HepG2 (cell line): Measurements from ENCODE around the gene AGTRAP. TPM values are rescaled to one million over a fixed set of nuclear protein-coding genes. Genes with fewer than 3 reads are reported as not detected.

ENCODE experiments used
- ATAC-seq: fragments of 200-7000 bp; cut with Tn5 transposase; 3 replicates; pipeline ENCODE4 v1.9.1; 2020; ENCODE audit warnings: mild to moderate bottlenecking, moderate library complexity
- BruUV-seq: library from RNA; stranded (reverse); fragments of 400-500 nt; replicated peaks from 2 replicates; lab custom pipeline; 2021; lab: Mats Ljungman, UMichigan
- CTCF ChIA-PET: fragments of 300-600 bp; formaldehyde crosslinking; extraction: SDS; loops from one replicate; lab custom pipeline; 2021; ENCODE audit warnings: low total read pairs, inconsistent platforms, low intra/inter-chr PET ratio; lab: Yijun Ruan, JAX
- POLR2A ChIA-PET: fragments of 350-600 bp; sonication (Branson Sonifier 250); formaldehyde crosslinking; loops from one replicate; lab custom pipeline; 2020; ENCODE audit warnings: antibody characterized with exemption, inconsistent platforms; lab: Yijun Ruan, JAX
- DNase-seq: peaks from one replicate; pipeline ENCODE4 v3.0.0-alpha.2; 2015; ENCODE audit warnings: low spot score
- FAIRE-seq: peaks from 3 replicates; lab custom pipeline; 2011; peaks lifted over from hg19 to GRCh38; lab: Jason Lieb, UNC
- H2AFZ ChIP-seq: one replicate; pipeline ENCODE4 v1.6.1; 2011; ENCODE audit warnings: low read length, inconsistent platforms
- H3K27ac ChIP-seq: fragments of 300-600 bp; 3 replicates; pipeline ENCODE4 v1.8.0; 2011; ENCODE audit warnings: mixed run types, mild to moderate bottlenecking, mixed read lengths, low read length, inconsistent platforms; ENCODE audit not compliant: insufficient read depth; ENCODE audit errors: extremely low read length
- H3K27me3 ChIP-seq, 2 experiments: fragments of 200-600 bp in 1 of 2; 2 replicates in 1 of 2; 3 replicates in 1 of 2; pipeline versions ENCODE4 v1.6.0 to v1.8.0; 2011; ENCODE audit warnings: low read length in 2 of 2, mild to moderate bottlenecking in 2 of 2, moderate library complexity in 2 of 2, inconsistent platforms in 1 of 2; ENCODE audit not compliant: insufficient read depth in 2 of 2, control insufficient read depth in 1 of 2
- H3K36me3 ChIP-seq, 2 experiments: fragments of 200-600 bp in 1 of 2; replicated peaks in 1 of 2; 2 replicates in 1 of 2; 3 replicates in 1 of 2; pipeline versions ENCODE4 v1.5.1 to v1.8.0; 2011; ENCODE audit warnings: low read length in 2 of 2, inconsistent platforms in 1 of 2; ENCODE audit not compliant: insufficient read depth in 2 of 2, control insufficient read depth in 1 of 2
- H3K4me1 ChIP-seq: 2 replicates; pipeline ENCODE4 v1.5.1; 2012; ENCODE audit warnings: low read length, inconsistent platforms; ENCODE audit not compliant: insufficient read depth
- H3K4me2 ChIP-seq: 2 replicates; pipeline ENCODE4 v1.6.0; 2011; ENCODE audit warnings: low read depth, low read length, inconsistent platforms
- H3K4me3 ChIP-seq, 3 experiments: fragments of 200-600 bp in 1 of 3; sonication (generic), shearing (Covaris generic) in 1 of 3; replicated peaks in 1 of 3; 2 replicates each; pipeline ENCODE4 v1.5.1; 2011 to 2016; ENCODE audit warnings: low read length in 3 of 3, inconsistent platforms in 2 of 3, low read depth in 2 of 3, mild to moderate bottlenecking in 2 of 3, control low read depth in 1 of 3, mixed read lengths in 1 of 3; ENCODE audit not compliant: insufficient read depth in 1 of 3
- H3K79me2 ChIP-seq: one replicate; pipeline ENCODE4 v1.6.1; 2011; ENCODE audit warnings: low read length, inconsistent platforms; ENCODE audit not compliant: insufficient read depth
- H3K9ac ChIP-seq: 2 replicates; pipeline ENCODE4 v1.6.0; 2011; ENCODE audit warnings: mild to moderate bottlenecking, low read depth, low read length, inconsistent platforms; ENCODE audit not compliant: insufficient read depth
- H3K9me3 ChIP-seq: 2 replicates; pipeline ENCODE4 v1.5.1; 2012; ENCODE audit warnings: mild to moderate bottlenecking, low read length
- H4K20me1 ChIP-seq: 2 replicates; pipeline ENCODE4 v1.6.0; 2011; ENCODE audit warnings: inconsistent platforms, mild to moderate bottlenecking, low read length, moderate library complexity; ENCODE audit not compliant: insufficient read depth
- CBX1 ChIP-seq: IDR thresholded peaks from one replicate; pipeline ENCODE4 v1.6.1; 2016; ENCODE audit warnings: antibody characterized with exemption, low read depth
- CBX5 ChIP-seq: sonication (generic); formaldehyde crosslinking; IDR thresholded peaks from 2 replicates; pipeline ENCODE4 v1.4.0; 2020; ENCODE audit warnings: missing genetic modification reagents, borderline replicate concordance
- CEBPB ChIP-seq: IDR thresholded peaks from 2 replicates; pipeline ENCODE4 v1.6.1; 2011; ENCODE audit warnings: low read depth, low read length, improper control_type of control experiment, borderline replicate concordance
- DNMT3B ChIP-seq: conservative IDR thresholded peaks from 2 replicates; pipeline ENCODE4 v1.6.1; 2016; ENCODE audit warnings: missing biosample characterization, control low read depth
- MAFK ChIP-seq, 2 experiments: IDR thresholded peaks in 1 of 2; conservative IDR thresholded peaks in 1 of 2; 2 replicates each; pipeline ENCODE4 v1.6.1; 2011; ENCODE audit warnings: improper control_type of control experiment in 2 of 2, low read length in 2 of 2
- SIN3A ChIP-seq: IDR thresholded peaks from 2 replicates; pipeline ENCODE4 v1.6.1; 2011; ENCODE audit warnings: low read depth, mild to moderate bottlenecking, control low read depth, low read length, borderline replicate concordance
- SRSF1 ChIP-seq: fragments of 200-400 bp; formaldehyde crosslinking; optimal IDR thresholded peaks from 2 replicates; pipeline ENCODE3; 2017; ENCODE audit warnings: mild to moderate bottlenecking, low read depth, low read length, moderate library complexity
- ZNF121 ChIP-seq: sonication (generic); formaldehyde crosslinking; IDR thresholded peaks from 2 replicates; pipeline ENCODE4 v1.5.0; 2020; ENCODE audit warnings: mild to moderate bottlenecking, missing genetic modification reagents
- ZNF230 ChIP-seq: sonication (generic); formaldehyde crosslinking; IDR thresholded peaks from 2 replicates; pipeline ENCODE4 v1.4.0; 2020; ENCODE audit warnings: mild to moderate bottlenecking, missing genetic modification reagents
- ZNF296 ChIP-seq: sonication (generic); formaldehyde crosslinking; conservative IDR thresholded peaks from 2 replicates; pipeline ENCODE4 v1.5.0; 2020; ENCODE audit warnings: mild to moderate bottlenecking, missing genetic modification reagents
- WGBS: methylation state at CpG from one replicate; pipeline ENCODE4 v1.1.6; 2017; ENCODE audit warnings: low lambda C conversion rate; 5-methylcytosine and 5-hydroxymethylcytosine counted together
- in situ Hi-C: cut with HindIII; loops from 2 replicates; pipeline ENCODE4 v1.10.0; 2017; ENCODE audit warnings: low pct_unique_long_range_greater_than_20kb; ENCODE audit not compliant: extremely low pct_ligation_motif_present
- intact Hi-C: fragments of 100-400 bp; cut with micrococcal nuclease; formaldehyde crosslinking; loops from one replicate; pipeline ENCODE4 v1.10.0; 2022; ENCODE audit not compliant: unreplicated experiment
- polyA plus RNA-seq, 8 experiments: library from polyadenylated mRNA; depleted of rRNA in 3 of 8; stranded (reverse) in 7 of 8; unstranded in 1 of 8; fragments of >200 nt; fragmentation: Illumina TruSeq in 4 of 8; extraction: Trizol in 4 of 8; gene quantifications; 2 replicates each; pipeline versions ENCODE4 v1.2.1 to v1.2.3, GENCODE V29; 2011 to 2016; ENCODE audit warnings: low read depth in 4 of 8, missing spikeins in 1 of 8, mixed read lengths in 1 of 8; ENCODE audit not compliant: insufficient read depth in 1 of 8
- total RNA-seq, 5 experiments: library from RNA; depleted of rRNA; stranded (reverse); fragments of >200 nt; fragmentation: Illumina TruSeq; extraction: Trizol; gene quantifications; 2 replicates each; pipeline ENCODE4 v1.2.3, GENCODE V29; 2016; ENCODE audit warnings: low read depth in 1 of 5
- TF ChIP-seq, protein P1 (sequence below): sonication (generic); formaldehyde crosslinking; IDR thresholded peaks from 2 replicates; pipeline ENCODE4 v1.4.0; 2020; ENCODE audit warnings: missing genetic modification reagents

Gene AGTRAP
- total and polyA plus RNA-seq, 2 of the 13 experiments (the other 11 are each of a cell fraction or from before 2014, with no cell fraction given), result 28.3 to 32.0 TPM

DNA sequence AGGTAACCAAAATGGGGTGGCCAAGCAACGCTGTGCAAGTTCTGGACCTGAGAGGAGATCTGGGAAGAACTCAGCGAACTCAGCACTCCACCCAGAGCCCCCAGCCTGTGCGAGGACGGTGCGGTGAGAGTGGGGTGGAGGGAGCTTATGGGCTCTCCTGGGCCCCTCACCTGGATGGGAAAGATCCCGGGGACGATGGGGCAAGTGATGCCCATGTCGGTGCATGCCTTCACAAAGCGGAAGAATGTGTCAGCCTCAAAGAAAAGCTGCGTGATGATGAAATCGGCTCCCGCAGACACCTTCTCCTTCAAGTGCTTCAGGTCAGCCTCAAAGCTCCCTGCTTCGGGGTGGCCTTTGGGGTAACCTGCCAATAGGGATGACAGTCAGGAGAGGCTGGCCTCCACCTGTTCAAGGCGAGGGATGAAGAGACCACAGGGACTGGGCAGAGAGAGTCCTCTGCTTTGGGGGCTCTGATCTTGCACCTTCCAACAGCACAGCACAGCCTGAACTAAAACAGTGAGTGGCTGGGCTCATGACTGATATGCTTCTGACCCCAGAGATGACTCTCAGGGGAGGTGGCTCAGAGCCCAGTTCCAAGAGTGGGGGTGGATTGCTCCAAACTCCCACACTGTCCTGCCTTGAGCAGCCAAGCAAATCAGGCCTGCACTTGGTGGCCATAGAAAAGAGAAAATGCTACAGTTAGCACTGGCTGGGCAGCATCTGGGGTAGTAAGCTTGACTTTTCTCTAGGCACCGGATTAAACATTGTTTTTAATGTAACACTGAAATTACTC is 60.3 kb downstream of the AGTRAP start:
- peaks cover 5 to 15% of the 10 kb centered on the region in 2 experiments; a peak in 1 of 5 replicates for H3K36me3 ChIP-seq
- no peak overlapping the region for H3K9ac ChIP-seq
- H3K27me3 ChIP-seq, result no peaks in the 10 kb centered on the region
- WGBS, result 92% methylated on average over 15 of the region's 15 CpGs
- no peak overlapping the region for H3K4me2 ChIP-seq
- no peak overlapping the region for H2AFZ ChIP-seq
- BruUV-seq, result no TSS peak
- CTCF ChIA-PET, result no interaction called here
- peak; percentile 32; the same call in 1 of the 2 replicates for TF ChIP-seq CEBPB
- no peak for TF ChIP-seq DNMT3B
- TF ChIP-seq CBX1, result no peak
- H3K27ac ChIP-seq, result no peak overlapping the region
- no peaks in the 10 kb centered on the region for H4K20me1 ChIP-seq
- intact Hi-C loops (no loop called here), in situ Hi-C loops (no loop called here)
- no peaks in the 10 kb centered on the region for H3K4me1 ChIP-seq
- no peak for ATAC-seq
- FAIRE-seq, result no peak
- no peak overlapping the region for H3K4me3 ChIP-seq
- no peaks in the 10 kb centered on the region for H3K79me2 ChIP-seq
- POLR2A ChIA-PET, result interaction anchor here (1.0 kb wide), 1 partner anchor 9 kb away, joined by 3 read pairs; no protein-coding TSS in a partner anchor
- no peak for DNase-seq
- no peaks in the 10 kb centered on the region for H3K9me3 ChIP-seq

DNA sequence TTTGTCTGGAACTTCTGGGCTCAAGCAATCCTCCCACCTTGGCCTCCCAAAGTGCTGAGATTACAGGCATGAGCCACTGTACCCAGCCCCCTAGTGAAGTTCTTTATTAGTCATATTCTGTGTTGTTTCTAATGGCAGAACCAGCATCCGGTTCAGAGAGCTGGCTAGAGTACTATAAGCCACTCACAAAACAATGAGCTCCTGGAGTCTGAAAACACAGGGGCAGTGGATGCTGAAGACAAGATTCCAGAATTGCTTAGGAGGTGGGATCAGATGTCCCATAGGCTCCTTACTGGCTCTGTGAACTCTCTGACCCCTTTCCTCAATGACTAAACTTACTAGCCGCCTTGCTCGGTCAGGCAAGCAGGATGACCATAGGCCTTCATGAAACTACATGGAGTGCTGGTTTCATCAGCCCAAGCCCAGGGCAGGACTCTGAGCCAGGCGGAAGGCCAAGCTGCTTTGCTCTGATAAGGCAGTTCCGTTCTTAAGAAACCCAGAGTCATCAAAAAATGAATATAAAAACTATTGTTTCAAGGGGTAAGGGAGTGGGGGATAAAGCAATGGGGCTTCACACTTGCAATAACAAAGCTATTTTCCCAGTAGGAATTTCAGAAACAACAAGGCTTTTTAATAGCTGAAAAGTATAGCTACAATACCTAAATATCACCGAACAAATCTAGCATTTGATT is 61.7 kb downstream of the AGTRAP start:
- POLR2A ChIA-PET, result interaction anchor here (0.5 to 1.4 kb wide), 2 partner anchors 9 to 16 kb away, joined by 3 to 5 read pairs; partner anchors contain the start of gene CLCN6
- Histone ChIP-seq H3K27ac (no peak overlapping the region), H3K4me1 (peaks cover 9% of the 10 kb centered on the region), H3K79me2 (no peaks in the 10 kb centered on the region), H2AFZ (no peak overlapping the region), H3K36me3 (peaks cover 5 to 17% of the 10 kb centered on the region in 2 experiments; a peak in 1 of 5 replicates), H3K27me3 (no peaks in the 10 kb centered on the region), H3K9me3 (no peaks in the 10 kb centered on the region), H3K4me3 (no peak overlapping the region), H4K20me1 (no peaks in the 10 kb centered on the region), H3K9ac (no peak overlapping the region), H3K4me2 (no peak overlapping the region)
- CTCF ChIA-PET, result no interaction called here
- over 99% methylated on average over 6 of the region's 6 CpGs for WGBS
- BruUV-seq, result no TSS peak
- intact Hi-C loops (no loop called here), in situ Hi-C loops (no loop called here)
- FAIRE-seq (no peak), ATAC-seq (no peak), DNase-seq (no peak)
- TF ChIP-seq, protein P1, sequence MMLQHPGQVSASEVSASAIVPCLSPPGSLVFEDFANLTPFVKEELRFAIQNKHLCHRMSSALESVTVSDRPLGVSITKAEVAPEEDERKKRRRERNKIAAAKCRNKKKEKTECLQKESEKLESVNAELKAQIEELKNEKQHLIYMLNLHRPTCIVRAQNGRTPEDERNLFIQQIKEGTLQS (CRISPR knock-in tag), result no peak
- TF ChIP-seq ZNF296 (CRISPR knock-in tag) (no peak), ZNF230 (CRISPR knock-in tag) (no peak), MAFK (conservative IDR thresholded peaks at IDR 0.05 in 1 of 2, IDR thresholded peaks at IDR 0.05 in 1 of 2; ENCODE audit: low read length in 2 of 2) (peak in 1 of 2 experiments; percentile 32; a peak in 1 of 4 replicates), SRSF1 (no peak), CBX5 (no peak), SIN3A (no peak), ZNF121 (0 out of 2 replicates have a peak, but pooled peaks have one; percentile 23)
